ENCODE measurements around the gene CHKB.

GRCh38 chr22:50625568-50626313, 43.1 kb upstream of the CHKB start:
- TF ChIP-seq EZH2 (IDR thresholded peaks at IDR 0.05; ENCODE audit: low read length, missing control alignments) (no peak), CTCF (conservative IDR thresholded peaks at IDR 0.05 in 1 of 2, IDR thresholded peaks at IDR 0.05 in 1 of 2; ENCODE audit: low read depth in 1 of 2, low read length in 2 of 2) (peak in 1 of 2 donors; percentile 4)

All from fibroblast of lung (primary cell).